HG03565 (cell line): ENCODE results near the gene CASP4.
"Not testable (repeated sequence)": the region's sequence is repeated elsewhere in the genome, so short reads cannot be mapped to it uniquely, and the experiment has no call there.

Experiments
- ATAC-seq: cut with Tn5 transposase; IDR thresholded peaks from one replicate; pipeline ENCODE4 v1.9.1; 2021; ENCODE audit warnings: mild to moderate bottlenecking, moderate library complexity; ENCODE audit not compliant: unreplicated experiment

Gene CASP4

GRCh38 chr11:104957280-104957679 is 11.1 kb downstream of the CASP4 start:
- ATAC-seq: no peak

- ATAC-seq: no peak
Measured at GRCh38 chr11:104956528-104956927, 11.8 kb downstream of the CASP4 start.

- peak; percentile 95 for ATAC-seq
Measured at GRCh38 chr11:104946907-104947306, 21.5 kb downstream of the CASP4 start.

DNA sequence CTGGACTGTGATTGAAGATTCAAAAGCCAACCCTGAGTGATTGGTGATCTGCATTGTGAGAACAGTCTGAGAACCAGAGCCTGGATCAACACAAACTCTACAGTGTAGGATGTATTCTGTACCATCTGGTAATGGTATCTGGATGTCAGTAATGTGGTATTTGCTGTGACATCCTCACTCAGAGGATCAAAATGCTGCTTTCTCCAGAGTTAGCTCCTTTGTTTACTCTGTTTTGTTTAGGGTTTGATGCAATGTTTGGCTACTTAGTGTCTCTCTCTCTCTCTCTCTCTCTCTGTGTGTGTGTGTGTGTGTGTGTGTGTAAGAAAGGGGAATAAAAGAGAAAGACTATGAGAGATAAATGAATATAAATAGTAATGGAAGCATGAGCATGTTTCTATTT is 24.3 kb downstream of the CASP4 start:
- ATAC-seq: no peak

DNA sequence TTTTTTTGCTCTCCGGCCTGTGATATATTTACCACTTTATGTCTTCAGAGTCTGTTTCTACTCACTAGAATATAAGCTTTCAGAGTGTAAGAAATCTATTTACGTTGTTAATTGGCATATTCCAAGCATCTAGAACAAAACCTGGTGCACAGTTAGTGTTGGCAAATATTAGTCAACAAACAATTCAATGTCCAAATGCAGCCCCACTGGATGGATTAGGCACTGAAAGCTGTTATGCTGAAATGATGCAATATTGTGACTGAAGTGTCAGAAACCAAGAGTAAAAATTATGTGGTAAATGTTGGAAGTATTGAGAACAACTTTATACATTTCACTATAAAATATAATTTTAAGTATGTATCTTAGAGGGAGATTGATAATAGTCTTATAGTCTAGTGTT is 24.8 kb downstream of the CASP4 start:
- no peak for ATAC-seq

- ATAC-seq: peak; percentile 57
Measured at GRCh38 chr11:104934594-104934993, 33.8 kb downstream of the CASP4 start.

DNA sequence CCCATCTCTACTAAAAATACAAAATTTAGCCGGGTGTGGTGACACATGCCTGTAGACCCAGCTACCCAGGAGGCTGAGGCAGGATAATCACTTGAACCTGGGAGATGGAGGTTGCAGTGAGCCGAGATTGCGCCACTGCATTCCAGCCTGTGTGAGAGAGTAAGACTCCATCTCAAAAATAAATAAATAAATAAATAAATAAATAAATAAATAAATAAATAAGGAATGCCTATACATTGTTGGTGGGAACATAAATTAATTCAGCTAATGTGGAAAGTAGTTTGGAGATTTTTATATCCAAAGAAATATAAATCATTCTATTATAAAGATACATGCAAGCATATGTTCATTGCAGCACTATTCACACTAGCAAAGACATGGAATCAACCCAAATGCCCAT is 34.3 kb downstream of the CASP4 start:
- ATAC-seq: not testable (repeated sequence)

- ATAC-seq: no peak
Measured at GRCh38 chr11:104928811-104929210, 39.6 kb downstream of the CASP4 start.

- ATAC-seq: no peak
Measured at GRCh38 chr11:104926771-104927611, 41.4 kb downstream of the CASP4 start.

- ATAC-seq: no peak
Measured at GRCh38 chr11:104925850-104926249, 42.5 kb downstream of the CASP4 start.

GRCh38 chr11:104918113-104918824 is 50.1 kb downstream of the CASP4 start:
- peak; percentile 81 for ATAC-seq

DNA sequence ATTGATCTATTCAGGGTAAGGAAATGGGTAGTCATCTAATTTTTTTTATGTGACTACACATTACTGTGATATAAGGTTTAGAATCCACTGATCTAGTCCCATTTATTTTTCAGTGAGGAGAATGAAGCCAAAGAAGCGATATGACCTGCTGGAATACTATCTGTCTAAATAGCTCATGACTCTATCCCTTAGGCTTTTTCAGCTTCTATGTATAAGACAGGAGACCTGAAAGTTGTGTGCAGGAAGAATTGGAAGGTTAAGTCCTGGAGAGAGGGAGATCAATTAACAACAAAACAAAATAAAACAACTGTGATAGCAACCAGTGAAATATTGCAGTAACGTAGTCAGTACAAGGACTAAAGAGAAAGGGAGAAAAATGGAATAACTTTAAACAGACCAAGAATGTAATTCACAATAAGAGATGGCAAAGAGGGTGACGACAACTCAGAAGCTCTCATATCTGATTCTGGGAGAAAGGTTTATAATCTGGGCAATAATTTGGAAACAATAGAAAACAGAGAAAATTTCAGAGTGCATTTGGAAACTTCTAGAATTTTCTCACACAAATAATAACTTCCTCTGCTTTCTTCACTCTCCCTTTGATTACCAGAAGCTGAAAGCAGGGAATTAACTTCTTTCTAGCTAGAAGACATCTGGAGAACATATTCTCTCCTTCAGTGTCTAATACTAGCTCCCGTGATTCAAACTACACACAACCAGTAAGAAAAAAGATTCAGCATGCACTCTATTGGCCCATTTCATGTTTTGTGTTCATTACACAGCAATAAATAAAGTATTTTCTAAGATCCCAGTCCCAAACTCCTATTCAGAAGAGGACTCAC is 50.9 kb downstream of the CASP4 start:
- ATAC-seq: peak; percentile 27

- no peak for ATAC-seq
Measured at GRCh38 chr11:104916442-104916841, 51.9 kb downstream of the CASP4 start.

- no peak for ATAC-seq
Measured at GRCh38 chr11:104912102-104912501, 56.3 kb downstream of the CASP4 start.

DNA sequence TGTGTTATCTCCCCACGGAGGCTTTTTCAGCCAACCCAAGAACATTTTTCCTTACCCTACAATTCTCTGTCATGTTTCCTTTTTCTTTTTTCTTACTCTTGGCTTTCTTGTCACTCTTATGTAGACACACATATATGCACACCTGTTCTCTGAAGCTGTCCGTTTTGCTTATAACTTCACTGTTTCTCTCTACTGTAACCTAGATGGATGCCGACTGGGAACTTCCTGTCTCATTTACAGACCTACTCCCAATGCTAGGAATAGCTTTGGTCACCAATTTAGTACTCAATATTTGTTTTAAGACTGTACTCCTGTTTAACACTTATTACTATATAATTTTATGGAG is 60.2 kb downstream of the CASP4 start:
- ATAC-seq: no peak

GRCh38 chr11:104907521-104908185 is 60.7 kb downstream of the CASP4 start:
- peak; percentile 37 for ATAC-seq

GRCh38 chr11:104905271-104905670 is 63.1 kb downstream of the CASP4 start:
- ATAC-seq: no peak

DNA sequence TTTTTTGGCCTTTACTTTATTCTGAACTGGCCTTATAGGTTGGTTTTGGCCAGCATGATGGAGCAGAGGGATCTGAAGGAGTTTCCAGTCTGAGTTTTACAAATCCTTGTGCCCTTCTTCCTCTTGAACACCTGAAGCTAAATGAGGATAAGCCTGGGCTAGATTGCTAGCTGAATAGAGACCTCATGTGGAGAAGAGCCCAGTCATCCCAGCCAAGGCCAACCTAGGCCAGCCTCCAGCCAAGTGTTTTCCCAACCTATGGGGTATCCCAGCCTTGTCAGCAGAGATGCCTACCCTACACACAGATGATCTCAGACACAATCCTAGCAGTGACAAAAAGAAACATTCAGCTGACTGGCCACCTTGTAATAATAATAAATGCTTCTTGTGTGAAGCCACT is 69.1 kb downstream of the CASP4 start:
- ATAC-seq: no peak

GRCh38 chr11:104898685-104899013 is 69.7 kb downstream of the CASP4 start:
- no peak for ATAC-seq

DNA sequence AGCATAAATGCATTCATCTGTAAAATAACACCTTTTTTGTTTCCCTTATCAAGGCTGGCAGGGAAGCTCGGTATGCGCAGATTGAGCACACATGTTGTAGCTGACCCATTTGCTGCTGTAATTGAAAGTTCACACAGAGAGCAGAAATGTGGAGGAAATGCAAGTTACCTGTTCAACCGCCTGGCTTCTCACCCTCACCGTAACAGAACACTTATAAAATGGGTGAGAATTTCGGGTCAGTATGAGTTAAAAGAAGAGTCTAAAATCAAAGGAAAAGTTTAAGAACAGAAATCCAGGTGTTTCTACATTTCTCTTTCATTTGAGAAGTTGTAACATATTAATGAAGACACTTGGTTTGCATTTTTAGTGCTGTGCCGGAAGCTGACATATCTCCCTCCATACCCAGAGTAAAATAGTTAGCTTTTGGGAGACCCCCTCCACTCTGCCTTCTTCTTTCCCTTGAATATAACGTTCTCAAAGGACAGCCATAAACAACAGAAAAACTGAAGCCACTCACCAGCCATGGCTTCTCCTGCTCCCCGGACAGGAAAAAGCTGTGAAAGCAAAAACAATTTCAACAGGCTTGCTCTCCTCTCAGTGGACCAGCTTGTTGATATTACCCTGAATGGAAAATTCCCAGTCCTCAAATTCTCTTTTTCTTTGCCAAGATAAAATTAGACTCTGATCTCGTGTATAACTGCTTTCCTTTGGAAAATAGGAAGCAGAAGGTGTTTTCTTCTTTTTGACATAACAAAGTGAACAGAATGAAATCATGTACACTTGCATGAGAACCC is 70.3 kb downstream of the CASP4 start, which contains the start of gene CASP12:
Gene CASP12 (minus strand): TSS at position 570 of the 794 bp plus-strand sequence.
- ATAC-seq: peak; percentile 74
